KMS-11 (cell line): ENCODE results near the gene SBK2.

Experiments
- H2AFZ ChIP-seq: fragments of 200-600 bp; sonication (generic); 2 replicates; pipeline ENCODE4 v1.6.1; 2016; ENCODE audit warnings: antibody characterized with exemption, mixed run types, low read depth
- H3K27ac ChIP-seq: fragments of 200-600 bp; sonication (generic); 2 replicates; pipeline ENCODE4 v1.6.1; 2016; ENCODE audit warnings: mild to moderate bottlenecking, mixed run types
- H3K27me3 ChIP-seq: fragments of 200-600 bp; sonication (generic); 2 replicates; pipeline ENCODE4 v1.6.1; 2017; ENCODE audit warnings: mild to moderate bottlenecking, low read depth, mixed run types, moderate library complexity; ENCODE audit not compliant: insufficient read depth
- H3K36me3 ChIP-seq: fragments of 200-600 bp; sonication (generic); 2 replicates; pipeline ENCODE4 v1.6.1; 2017; ENCODE audit warnings: mild to moderate bottlenecking, mixed run types; ENCODE audit not compliant: insufficient read depth
- H3K4me1 ChIP-seq: fragments of 200-600 bp; sonication (generic); 2 replicates; pipeline ENCODE4 v1.6.1; 2016; ENCODE audit warnings: mild to moderate bottlenecking, low read depth, mixed run types; ENCODE audit not compliant: poor library complexity, severe bottlenecking
- H3K4me2 ChIP-seq: fragments of 200-600 bp; sonication (generic); 2 replicates; pipeline ENCODE4 v1.7.0; 2016; ENCODE audit warnings: mild to moderate bottlenecking, mixed run types
- H3K4me3 ChIP-seq: fragments of 200-600 bp; sonication (generic); IDR thresholded peaks from 2 replicates; pipeline ENCODE4 v1.6.1; 2017; ENCODE audit warnings: low read depth, low read length, mixed read lengths; ENCODE audit not compliant: insufficient read depth
- H3K79me2 ChIP-seq: fragments of 200-600 bp; sonication (generic); 2 replicates; pipeline ENCODE4 v1.6.1; 2016; ENCODE audit warnings: low read depth, mixed run types; ENCODE audit not compliant: insufficient read depth
- H3K9ac ChIP-seq: fragments of 200-600 bp; sonication (generic); 2 replicates; pipeline ENCODE4 v1.6.1; 2016; ENCODE audit warnings: mild to moderate bottlenecking, mixed run types
- H4K20me1 ChIP-seq: fragments of 200-600 bp; sonication (generic); 2 replicates; pipeline ENCODE4 v1.6.1; 2016; ENCODE audit warnings: mild to moderate bottlenecking, mixed run types; ENCODE audit not compliant: insufficient read depth
- CTCF ChIP-seq: fragments of 200-600 bp; sonication (generic); conservative IDR thresholded peaks from 2 replicates; pipeline ENCODE4 v1.6.1; 2017; ENCODE audit warnings: low read depth, mild to moderate bottlenecking, antibody characterized with exemption, low read length, moderate library complexity, mixed read lengths

SBK2 gene

GRCh38 chr19:55482156-55482961 is 54.6 kb downstream of the SBK2 start:
- Histone ChIP-seq H3K36me3 (no peaks in the 10 kb centered on the region), H3K9ac (no peak overlapping the region)

GRCh38 chr19:55481794-55482155 is 55.2 kb downstream of the SBK2 start:
- Histone ChIP-seq H2AFZ (no peak overlapping the region), H3K36me3 (no peaks in the 10 kb centered on the region), H3K9ac (no peak overlapping the region), H3K27ac (no peak overlapping the region), H3K4me2 (no peak overlapping the region), H3K4me3 (no peak overlapping the region), H4K20me1 (no peaks in the 10 kb centered on the region), H3K79me2 (peaks cover 11% of the 10 kb centered on the region; the same call in 1 of the 2 replicates), H3K27me3 (peaks cover 7% of the 10 kb centered on the region; the same call in 1 of the 2 replicates), H3K4me1 (peaks cover 12% of the 10 kb centered on the region)
- TF ChIP-seq CTCF: no peak

More at GRCh38 chr19:55482156-55482961, 54.6 kb downstream of the SBK2 start:
- Histone ChIP-seq H3K4me1 (peaks cover 12% of the 10 kb centered on the region), H3K27ac (no peak overlapping the region), H3K27me3 (peaks cover 12% of the 10 kb centered on the region; the same call in 1 of the 2 replicates), H2AFZ (no peak overlapping the region), H3K4me2 (no peak overlapping the region), H3K79me2 (peaks cover 11% of the 10 kb centered on the region; the same call in 1 of the 2 replicates), H3K4me3 (no peak overlapping the region), H4K20me1 (no peaks in the 10 kb centered on the region)
- no peak for TF ChIP-seq CTCF

- Histone ChIP-seq H3K27me3 (peaks cover 5% of the 10 kb centered on the region; the same call in 1 of the 2 replicates), H3K79me2 (peaks cover 11% of the 10 kb centered on the region; the same call in 1 of the 2 replicates), H3K36me3 (no peaks in the 10 kb centered on the region), H3K9ac (no peak overlapping the region), H4K20me1 (no peaks in the 10 kb centered on the region), H3K4me1 (peaks cover 12% of the 10 kb centered on the region), H3K4me2 (no peak overlapping the region), H3K27ac (no peak overlapping the region), H2AFZ (no peak overlapping the region), H3K4me3 (no peak overlapping the region)
- TF ChIP-seq CTCF: no peak
Measured at GRCh38 chr19:55481148-55481793, 55.7 kb downstream of the SBK2 start.

- H3K27ac ChIP-seq: no peak overlapping the region
- H3K27me3 ChIP-seq: no peaks in the 10 kb centered on the region
- no peak overlapping the region for H2AFZ ChIP-seq
- no peaks in the 10 kb centered on the region for H4K20me1 ChIP-seq
- no peak overlapping the region for H3K9ac ChIP-seq
- no peak for TF ChIP-seq CTCF
- H3K4me3 ChIP-seq: no peak overlapping the region
- no peaks in the 10 kb centered on the region for H3K36me3 ChIP-seq
- H3K4me1 ChIP-seq: peaks cover 21% of the 10 kb centered on the region
- H3K79me2 ChIP-seq: peaks cover 11% of the 10 kb centered on the region; the same call in 1 of the 2 replicates
- H3K4me2 ChIP-seq: no peak overlapping the region
Measured at GRCh38 chr19:55479451-55480230, 57.3 kb downstream of the SBK2 start.
